ENCODE data around the gene CLASP2.

The CLASP2 gene

DNA sequence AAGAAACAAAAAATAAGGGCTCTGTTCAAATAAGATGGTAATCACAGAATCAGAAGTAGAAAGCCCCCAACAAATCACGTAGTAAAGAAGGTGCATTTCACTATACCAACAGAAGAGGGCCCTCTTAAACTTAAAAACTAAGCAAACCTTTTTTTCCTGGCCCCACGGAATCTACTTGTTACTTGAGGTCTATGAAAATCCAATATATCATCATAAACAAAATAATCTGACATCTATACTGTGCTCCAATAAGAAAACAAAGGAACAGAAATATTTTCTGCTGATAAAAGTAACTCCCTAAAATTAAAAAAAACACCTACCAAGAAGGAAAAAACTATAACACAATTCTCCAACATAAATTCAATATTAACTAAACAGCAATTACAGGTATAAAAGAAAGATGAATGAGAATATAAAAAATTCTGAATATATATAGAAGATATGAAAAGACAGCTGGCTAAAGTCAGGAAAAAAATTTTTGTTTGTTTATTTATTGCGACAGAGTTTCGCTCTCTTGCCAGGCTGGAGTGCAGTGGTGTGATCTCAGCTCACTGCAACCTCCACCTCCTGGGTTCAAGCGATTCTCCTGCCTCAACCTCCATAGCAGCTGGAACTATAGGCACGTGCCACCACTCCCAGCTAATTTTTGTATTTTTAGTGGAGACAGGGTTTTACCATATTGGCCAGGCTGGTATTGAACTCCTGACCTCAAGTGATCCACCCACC is 81.8 kb downstream of the CLASP2 start:
- no peak overlapping the region for H3K27ac ChIP-seq (ENCODE audit: low read length)
- H3K4me3 ChIP-seq (ENCODE audit: low read depth in 1 of 2, low read length in 2 of 2), result no peak overlapping the region
- no peaks in the 10 kb centered on the region for H3K36me3 ChIP-seq (ENCODE audit: control insufficient read depth in 1 of 2, insufficient read depth in 2 of 2, low read length in 2 of 2)
- no peaks in the 10 kb centered on the region for H3K9me3 ChIP-seq (ENCODE audit: control insufficient read depth in 1 of 2, low read length in 2 of 2)
- no peaks in the 10 kb centered on the region for H3K27me3 ChIP-seq (ENCODE audit: low read depth, low read length)
- no peaks in the 10 kb centered on the region for H3K4me1 ChIP-seq (ENCODE audit: control insufficient read depth in 1 of 2, insufficient read depth in 2 of 2, low read length in 2 of 2)

DNA sequence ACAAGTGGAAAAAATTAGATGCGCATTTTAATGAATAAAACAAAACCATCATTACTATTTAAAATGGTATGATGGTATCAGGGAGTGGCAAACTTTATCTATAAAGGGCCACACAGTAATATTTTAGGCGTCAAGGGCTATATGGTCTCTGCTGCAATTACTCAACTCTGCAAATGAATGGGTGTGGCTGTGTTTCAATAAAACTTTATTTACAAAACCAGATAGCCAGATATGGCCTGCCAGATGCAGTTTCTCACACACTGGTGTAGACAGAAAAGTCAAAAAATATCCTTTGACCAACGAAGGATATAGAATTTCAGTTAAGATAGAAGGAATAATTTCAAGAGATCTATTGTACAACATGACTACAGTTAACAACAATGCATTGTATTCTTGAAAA is 83.8 kb downstream of the CLASP2 start:
- H3K36me3 ChIP-seq (ENCODE audit: control insufficient read depth in 1 of 2, insufficient read depth in 2 of 2, low read length in 2 of 2), result peaks cover 0 to 4% of the 10 kb centered on the region in 2 donors
- H3K4me3 ChIP-seq (ENCODE audit: low read depth in 1 of 2, low read length in 2 of 2), result no peak overlapping the region
- no peaks in the 10 kb centered on the region for H3K9me3 ChIP-seq (ENCODE audit: control insufficient read depth in 1 of 2, low read length in 2 of 2)
- no peak overlapping the region for H3K27ac ChIP-seq (ENCODE audit: low read length)
- H3K4me1 ChIP-seq (ENCODE audit: control insufficient read depth in 1 of 2, insufficient read depth in 2 of 2, low read length in 2 of 2), result no peaks in the 10 kb centered on the region
- no peaks in the 10 kb centered on the region for H3K27me3 ChIP-seq (ENCODE audit: low read depth, low read length)

DNA sequence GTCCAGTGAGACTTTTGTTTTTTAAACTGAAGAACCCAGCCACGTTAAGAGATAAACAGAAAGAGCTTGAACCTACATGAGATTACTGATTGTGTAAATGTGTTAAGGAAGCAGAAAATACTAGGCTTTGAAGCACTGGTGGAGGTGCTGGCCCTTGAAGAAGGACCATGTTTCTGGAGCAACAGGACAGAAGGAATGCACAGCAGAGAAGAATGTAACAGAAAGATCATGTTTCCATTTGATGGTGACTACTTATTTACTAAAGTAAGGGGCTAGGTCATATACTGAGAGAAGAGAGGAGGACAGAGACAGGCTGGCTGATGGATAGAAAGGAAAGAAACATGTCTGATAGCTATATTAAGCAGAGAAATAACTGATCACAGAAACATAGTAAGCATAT is 88.8 kb downstream of the CLASP2 start:
- Histone ChIP-seq H3K36me3 (ENCODE audit: control insufficient read depth in 1 of 2, insufficient read depth in 2 of 2, low read length in 2 of 2) (peaks cover 4 to 7% of the 10 kb centered on the region in 2 donors), H3K27me3 (ENCODE audit: low read depth, low read length) (no peaks in the 10 kb centered on the region), H3K4me1 (ENCODE audit: control insufficient read depth in 1 of 2, insufficient read depth in 2 of 2, low read length in 2 of 2) (no peaks in the 10 kb centered on the region), H3K9me3 (ENCODE audit: control insufficient read depth in 1 of 2, low read length in 2 of 2) (no peaks in the 10 kb centered on the region), H3K4me3 (ENCODE audit: low read depth in 1 of 2, low read length in 2 of 2) (no peak overlapping the region), H3K27ac (ENCODE audit: low read length) (no peak overlapping the region)

DNA sequence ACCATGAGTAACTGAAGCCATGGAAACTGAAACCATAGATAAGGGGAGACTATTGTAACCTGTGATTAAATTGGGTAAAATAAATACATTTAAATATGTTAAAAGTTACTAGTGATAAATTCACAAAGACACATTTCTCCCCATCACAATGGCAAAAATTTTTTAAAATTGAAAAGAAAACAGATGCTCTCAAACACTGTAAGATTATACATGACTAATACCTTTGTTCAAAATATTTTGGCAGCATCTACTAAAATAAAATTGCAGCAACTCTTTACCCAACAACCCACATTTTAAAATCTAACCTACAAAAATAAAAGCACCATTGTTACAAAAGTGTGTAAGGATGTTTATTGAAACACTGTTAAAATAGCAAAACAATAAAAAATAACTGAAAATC is 93.3 kb downstream of the CLASP2 start:
- no peaks in the 10 kb centered on the region for H3K9me3 ChIP-seq (ENCODE audit: control insufficient read depth in 1 of 2, low read length in 2 of 2)
- H3K27me3 ChIP-seq (ENCODE audit: low read depth, low read length), result no peaks in the 10 kb centered on the region
- H3K27ac ChIP-seq (ENCODE audit: low read length), result no peak overlapping the region
- H3K4me3 ChIP-seq (ENCODE audit: low read depth in 1 of 2, low read length in 2 of 2), result no peak overlapping the region
- H3K4me1 ChIP-seq (ENCODE audit: control insufficient read depth in 1 of 2, insufficient read depth in 2 of 2, low read length in 2 of 2), result no peaks in the 10 kb centered on the region
- H3K36me3 ChIP-seq (ENCODE audit: control insufficient read depth in 1 of 2, insufficient read depth in 2 of 2, low read length in 2 of 2), result peaks cover 7 to 15% of the 10 kb centered on the region in 2 donors

DNA sequence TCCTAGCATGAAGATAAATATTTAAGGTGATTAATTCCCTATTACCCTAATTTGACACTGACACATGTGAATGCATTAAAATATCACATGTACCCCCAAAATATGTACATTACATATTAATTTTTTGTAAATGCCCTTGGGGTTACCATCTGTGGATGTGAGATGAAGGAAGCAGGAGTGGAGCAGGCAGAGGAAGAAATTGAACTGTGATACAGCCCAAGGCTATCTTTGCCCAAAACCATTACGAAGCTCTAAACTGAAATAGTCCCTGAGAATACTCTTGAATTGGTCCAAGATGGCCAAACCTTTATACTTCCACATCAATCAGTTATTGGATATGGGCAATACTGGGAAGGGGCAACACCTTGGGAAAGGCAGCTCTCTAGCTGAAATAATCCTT is 105.0 kb downstream of the CLASP2 start:
- Histone ChIP-seq H3K36me3 (ENCODE audit: control insufficient read depth in 1 of 2, insufficient read depth in 2 of 2, low read length in 2 of 2) (peaks cover 0 to 21% of the 10 kb centered on the region in 2 donors), H3K9me3 (ENCODE audit: control insufficient read depth in 1 of 2, low read length in 2 of 2) (no peaks in the 10 kb centered on the region), H3K4me3 (ENCODE audit: low read depth in 1 of 2, low read length in 2 of 2) (no peak overlapping the region), H3K27me3 (ENCODE audit: low read depth, low read length) (no peaks in the 10 kb centered on the region), H3K4me1 (ENCODE audit: control insufficient read depth in 1 of 2, insufficient read depth in 2 of 2, low read length in 2 of 2) (no peaks in the 10 kb centered on the region), H3K27ac (ENCODE audit: low read length) (no peak overlapping the region)

DNA sequence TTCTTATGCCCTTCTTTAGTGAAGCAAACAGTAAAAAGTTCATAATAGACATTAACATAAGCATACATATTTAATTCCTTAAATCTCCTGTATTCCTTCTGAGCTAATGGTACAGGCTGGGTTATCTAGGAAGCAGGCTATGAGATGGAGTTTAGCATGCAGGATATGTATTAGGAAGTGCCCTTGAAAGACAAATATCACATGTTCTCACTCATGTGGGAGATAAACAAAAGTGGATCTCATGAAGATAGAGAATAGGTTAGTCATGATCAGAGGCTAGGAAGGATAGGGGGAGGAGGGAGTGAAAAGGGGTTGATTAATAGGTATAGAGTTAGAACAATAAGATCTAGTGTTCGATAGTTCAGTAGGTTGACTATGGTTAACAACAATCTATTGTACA is 105.4 kb downstream of the CLASP2 start:
- Histone ChIP-seq H3K36me3 (ENCODE audit: control insufficient read depth in 1 of 2, insufficient read depth in 2 of 2, low read length in 2 of 2) (peaks cover 0 to 23% of the 10 kb centered on the region in 2 donors), H3K4me3 (ENCODE audit: low read depth in 1 of 2, low read length in 2 of 2) (no peak overlapping the region), H3K4me1 (ENCODE audit: control insufficient read depth in 1 of 2, insufficient read depth in 2 of 2, low read length in 2 of 2) (no peaks in the 10 kb centered on the region), H3K27ac (ENCODE audit: low read length) (no peak overlapping the region), H3K9me3 (ENCODE audit: control insufficient read depth in 1 of 2, low read length in 2 of 2) (no peaks in the 10 kb centered on the region), H3K27me3 (ENCODE audit: low read depth, low read length) (no peaks in the 10 kb centered on the region)

DNA sequence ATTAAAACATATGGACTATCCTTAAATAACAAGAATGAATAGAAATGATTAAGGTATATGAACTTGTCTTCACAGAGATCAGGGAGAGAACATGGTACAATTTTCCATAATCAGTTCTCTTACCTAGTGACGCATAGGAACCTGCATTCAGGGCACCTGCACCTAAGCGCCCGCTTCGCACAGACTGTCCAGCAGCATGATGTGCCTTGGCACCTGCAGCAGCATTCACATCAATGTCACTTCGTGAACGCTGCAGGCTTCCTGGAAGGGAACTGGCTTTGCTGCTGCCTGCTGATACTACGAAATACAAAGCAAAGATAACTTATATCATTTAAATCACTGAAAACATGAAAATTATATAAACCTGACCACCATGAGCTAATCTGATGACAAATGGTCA is 115.2 kb downstream of the CLASP2 start:
- H3K4me1 ChIP-seq (ENCODE audit: control insufficient read depth in 1 of 2, insufficient read depth in 2 of 2, low read length in 2 of 2), result no peaks in the 10 kb centered on the region
- peaks cover 52 to 69% of the 10 kb centered on the region in 2 donors for H3K36me3 ChIP-seq (ENCODE audit: control insufficient read depth in 1 of 2, insufficient read depth in 2 of 2, low read length in 2 of 2)
- H3K27me3 ChIP-seq (ENCODE audit: low read depth, low read length), result no peaks in the 10 kb centered on the region
- no peaks in the 10 kb centered on the region for H3K9me3 ChIP-seq (ENCODE audit: control insufficient read depth in 1 of 2, low read length in 2 of 2)
- H3K27ac ChIP-seq (ENCODE audit: low read length), result no peak overlapping the region
- H3K4me3 ChIP-seq (ENCODE audit: low read depth in 1 of 2, low read length in 2 of 2), result no peak overlapping the region

DNA sequence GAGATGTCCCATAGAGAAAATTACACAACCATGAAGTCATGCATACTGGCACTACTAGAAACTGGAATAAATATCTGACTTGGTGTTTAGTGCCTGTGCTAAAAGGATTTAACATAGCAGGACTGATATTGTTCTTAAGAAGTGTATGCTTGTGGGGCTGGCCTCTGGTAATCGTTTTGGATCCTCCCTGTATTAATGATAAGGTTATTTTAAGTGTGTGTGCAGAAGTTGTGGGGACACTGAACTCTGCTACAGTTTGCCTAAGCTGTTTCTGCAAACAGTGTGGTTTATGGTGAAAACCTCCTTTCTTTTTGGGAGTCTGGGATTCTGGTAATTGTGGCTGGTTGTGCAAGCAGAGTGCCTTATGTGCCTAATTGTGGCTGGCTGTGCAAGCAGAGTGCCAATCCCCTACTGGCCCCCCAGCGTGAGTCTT is 120.8 kb downstream of the CLASP2 start:
- H3K27me3 ChIP-seq (ENCODE audit: low read depth, low read length), result no peaks in the 10 kb centered on the region
- no peaks in the 10 kb centered on the region for H3K9me3 ChIP-seq (ENCODE audit: control insufficient read depth in 1 of 2, low read length in 2 of 2)
- peaks cover 21 to 26% of the 10 kb centered on the region in 2 donors for H3K36me3 ChIP-seq (ENCODE audit: control insufficient read depth in 1 of 2, insufficient read depth in 2 of 2, low read length in 2 of 2)
- no peak overlapping the region for H3K4me3 ChIP-seq (ENCODE audit: low read depth in 1 of 2, low read length in 2 of 2)
- H3K4me1 ChIP-seq (ENCODE audit: control insufficient read depth in 1 of 2, insufficient read depth in 2 of 2, low read length in 2 of 2), result no peaks in the 10 kb centered on the region
- H3K27ac ChIP-seq (ENCODE audit: low read length), result no peak overlapping the region

DNA sequence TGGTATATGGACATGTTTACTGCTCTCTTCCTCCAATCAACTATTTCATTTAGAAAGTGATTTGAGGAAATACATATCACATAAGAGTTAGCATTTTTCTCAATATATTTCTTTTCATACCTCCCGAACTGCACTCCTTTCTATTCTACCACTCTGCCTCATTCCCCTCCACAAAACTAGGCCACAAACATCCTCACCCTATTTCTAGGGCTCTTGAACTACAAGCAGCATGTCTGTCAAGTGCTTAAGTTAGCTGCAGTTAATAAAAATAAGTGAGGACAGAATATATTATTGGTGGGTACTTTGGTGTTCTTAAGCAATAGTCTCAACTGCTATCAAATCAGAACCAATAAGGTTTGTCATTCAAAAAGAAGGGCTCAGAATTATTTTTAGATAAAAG is 125.1 kb downstream of the CLASP2 start:
- peaks cover 15 to 22% of the 10 kb centered on the region in 2 donors for H3K36me3 ChIP-seq (ENCODE audit: control insufficient read depth in 1 of 2, insufficient read depth in 2 of 2, low read length in 2 of 2)

DNA sequence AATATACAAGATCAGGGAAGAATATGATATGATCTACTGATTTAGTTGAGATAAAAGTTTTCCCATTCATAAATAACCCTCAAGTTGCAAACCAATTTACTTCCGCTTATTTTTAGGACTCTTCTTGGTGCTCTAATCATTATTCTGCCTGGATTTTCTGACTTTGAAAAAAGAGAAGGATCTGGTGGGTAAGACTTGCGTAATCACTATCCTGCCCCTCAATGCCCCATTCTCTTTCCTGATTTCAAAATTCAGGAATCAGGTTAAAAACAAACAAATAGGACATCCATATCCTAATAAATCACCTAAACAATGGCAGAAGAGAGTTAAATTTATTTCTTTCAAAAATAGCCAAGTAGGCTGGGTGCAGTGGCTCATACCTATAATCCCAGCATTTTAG is 127.5 kb downstream of the CLASP2 start:
- H3K27me3 ChIP-seq (ENCODE audit: low read depth, low read length), result no peaks in the 10 kb centered on the region
- no peaks in the 10 kb centered on the region for H3K4me1 ChIP-seq (ENCODE audit: control insufficient read depth in 1 of 2, insufficient read depth in 2 of 2, low read length in 2 of 2)
- H3K4me3 ChIP-seq (ENCODE audit: low read depth in 1 of 2, low read length in 2 of 2), result no peak overlapping the region
- H3K9me3 ChIP-seq (ENCODE audit: control insufficient read depth in 1 of 2, low read length in 2 of 2), result no peaks in the 10 kb centered on the region
- H3K27ac ChIP-seq (ENCODE audit: low read length), result no peak overlapping the region
- H3K36me3 ChIP-seq (ENCODE audit: control insufficient read depth in 1 of 2, insufficient read depth in 2 of 2, low read length in 2 of 2), result peaks cover 27 to 28% of the 10 kb centered on the region in 2 donors

More for the DNA sequence above, 125.1 kb downstream of the CLASP2 start:
- Histone ChIP-seq H3K27me3 (ENCODE audit: low read depth, low read length) (no peaks in the 10 kb centered on the region), H3K9me3 (ENCODE audit: control insufficient read depth in 1 of 2, low read length in 2 of 2) (no peaks in the 10 kb centered on the region), H3K27ac (ENCODE audit: low read length) (no peak overlapping the region), H3K4me3 (ENCODE audit: low read depth in 1 of 2, low read length in 2 of 2) (no peak overlapping the region), H3K4me1 (ENCODE audit: control insufficient read depth in 1 of 2, insufficient read depth in 2 of 2, low read length in 2 of 2) (no peaks in the 10 kb centered on the region)

DNA sequence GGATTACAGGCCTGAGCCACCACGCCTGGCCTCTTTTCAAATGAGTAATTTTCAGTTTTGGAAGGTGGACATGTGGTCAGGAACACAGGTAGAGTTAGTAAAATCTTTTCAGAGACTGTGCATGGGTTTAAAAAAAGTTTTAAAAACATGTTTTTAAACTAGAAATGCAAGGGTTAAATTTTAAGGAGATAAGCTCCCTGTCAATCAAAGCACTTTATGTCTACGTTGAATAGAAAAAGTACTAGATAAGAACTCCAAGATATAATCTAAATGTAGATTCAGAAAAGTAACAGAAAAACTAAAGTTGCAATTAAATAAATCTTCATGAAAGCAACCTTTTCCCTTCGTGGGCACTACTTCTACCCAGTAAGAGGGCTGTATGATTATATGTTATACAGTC is 131.7 kb downstream of the CLASP2 start:
- Histone ChIP-seq H3K27me3 (ENCODE audit: low read depth, low read length) (no peaks in the 10 kb centered on the region), H3K27ac (ENCODE audit: low read length) (no peak overlapping the region), H3K9me3 (ENCODE audit: control insufficient read depth in 1 of 2, low read length in 2 of 2) (no peaks in the 10 kb centered on the region), H3K36me3 (ENCODE audit: control insufficient read depth in 1 of 2, insufficient read depth in 2 of 2, low read length in 2 of 2) (peaks cover 31 to 48% of the 10 kb centered on the region in 2 donors), H3K4me1 (ENCODE audit: control insufficient read depth in 1 of 2, insufficient read depth in 2 of 2, low read length in 2 of 2) (no peaks in the 10 kb centered on the region), H3K4me3 (ENCODE audit: low read depth in 1 of 2, low read length in 2 of 2) (no peak overlapping the region)

DNA sequence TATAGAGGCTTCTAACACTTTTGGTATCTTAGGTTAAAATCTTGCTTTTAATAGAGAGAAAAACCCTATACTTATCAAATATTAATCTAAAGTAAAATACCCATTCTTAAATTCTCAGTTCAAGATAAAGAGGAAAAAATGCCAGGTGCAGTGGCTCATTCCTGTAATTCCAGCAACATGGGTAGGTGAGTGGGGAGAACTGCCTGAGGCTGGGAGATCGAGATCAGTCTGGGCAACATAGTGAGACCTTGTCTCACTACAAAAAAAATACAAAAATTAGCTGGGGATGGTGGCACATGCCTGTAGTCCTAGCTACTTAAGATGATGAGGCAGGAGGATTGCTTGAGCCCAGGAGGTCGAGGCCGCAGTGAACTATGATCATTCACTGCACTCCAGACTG is 135.8 kb downstream of the CLASP2 start:
- Histone ChIP-seq H3K36me3 (ENCODE audit: control insufficient read depth in 1 of 2, insufficient read depth in 2 of 2, low read length in 2 of 2) (peaks cover 18 to 27% of the 10 kb centered on the region in 2 donors), H3K4me3 (ENCODE audit: low read depth in 1 of 2, low read length in 2 of 2) (no peak overlapping the region), H3K27ac (ENCODE audit: low read length) (no peak overlapping the region), H3K4me1 (ENCODE audit: control insufficient read depth in 1 of 2, insufficient read depth in 2 of 2, low read length in 2 of 2) (no peaks in the 10 kb centered on the region), H3K27me3 (ENCODE audit: low read depth, low read length) (no peaks in the 10 kb centered on the region), H3K9me3 (ENCODE audit: control insufficient read depth in 1 of 2, low read length in 2 of 2) (no peaks in the 10 kb centered on the region)
